Liver (tissue), 9 donors: ENCODE data around the gene SCAI. TPM values are rescaled to one million over a fixed set of nuclear protein-coding genes. Genes with fewer than 3 reads are reported as not detected.

ENCODE experiments used
- DNase-seq: peaks from one replicate; pipeline ENCODE4 v3.0.0-alpha.2; 2017; ENCODE audit warnings: low spot score
- H3K27ac ChIP-seq, 2 donors: one replicate each; pipeline ENCODE4 v1.7.0; 2013; ENCODE audit warnings: inconsistent platforms in 2 of 2, low read length in 2 of 2, control low read depth in 1 of 2, low read depth in 1 of 2, mild to moderate bottlenecking in 1 of 2
- H3K27me3 ChIP-seq, 4 donors: one replicate each; pipeline versions ENCODE4 v1.6.1 to v1.7.0; 2013; ENCODE audit warnings: low read length in 3 of 4, inconsistent platforms in 1 of 4, mild to moderate bottlenecking in 1 of 4, moderate library complexity in 1 of 4; ENCODE audit not compliant: control insufficient read depth in 4 of 4, insufficient read depth in 4 of 4
- H3K36me3 ChIP-seq, 4 donors: one replicate each; pipeline versions ENCODE4 v1.6.1 to v1.7.0; 2013; ENCODE audit warnings: low read length in 3 of 4, mild to moderate bottlenecking in 3 of 4, low read depth in 1 of 4, moderate library complexity in 1 of 4; ENCODE audit not compliant: control insufficient read depth in 4 of 4, insufficient read depth in 3 of 4
- H3K4me1 ChIP-seq, 4 donors: one replicate each; pipeline versions ENCODE4 v1.6.1 to v1.7.0; 2013; ENCODE audit warnings: low read length in 3 of 4, mild to moderate bottlenecking in 3 of 4, moderate library complexity in 1 of 4; ENCODE audit not compliant: control insufficient read depth in 4 of 4, insufficient read depth in 4 of 4
- H3K4me3 ChIP-seq, 3 donors: one replicate each; pipeline versions ENCODE4 v1.6.1 to v1.7.0; 2013; ENCODE audit warnings: low read length in 3 of 3, control low read depth in 1 of 3, low read depth in 1 of 3, mild to moderate bottlenecking in 1 of 3
- H3K9ac ChIP-seq, 2 donors: one replicate each; pipeline ENCODE4 v1.7.0; 2013; ENCODE audit warnings: low read length in 2 of 2, mild to moderate bottlenecking in 2 of 2, moderate library complexity in 2 of 2, control low read depth in 1 of 2, low read depth in 1 of 2
- H3K9me3 ChIP-seq, 4 donors: one replicate each; pipeline versions ENCODE4 v1.6.1 to v1.7.0; 2013; ENCODE audit warnings: low read length in 3 of 4; ENCODE audit not compliant: control insufficient read depth in 4 of 4
- ATF3 ChIP-seq: IDR thresholded peaks from 2 replicates; pipeline ENCODE4 v1.6.1; 2016; ENCODE audit warnings: antibody characterized with exemption
- CTCF ChIP-seq: fragments of 150-350 bp; IDR thresholded peaks from 2 replicates; pipeline ENCODE4 v1.5.1; 2017; ENCODE audit warnings: improper control_type of control experiment, low read depth, low read length; ENCODE audit not compliant: missing input control
- EGR1 ChIP-seq, 2 donors: IDR thresholded peaks; 2 replicates each; pipeline ENCODE4 v1.6.1; 2016 to 2018; ENCODE audit warnings: antibody characterized with exemption in 2 of 2, low read depth in 2 of 2
- FOXA1 ChIP-seq: IDR thresholded peaks from 2 replicates; pipeline ENCODE4 v1.6.1; 2016; ENCODE audit warnings: antibody characterized with exemption
- FOXA2 ChIP-seq: IDR thresholded peaks from 2 replicates; pipeline ENCODE4 v1.6.1; 2016; ENCODE audit warnings: antibody characterized with exemption
- GABPA ChIP-seq, 2 donors: IDR thresholded peaks in 1 of 2; conservative IDR thresholded peaks in 1 of 2; 2 replicates each; pipeline ENCODE4 v1.6.1; 2016; ENCODE audit warnings: antibody characterized with exemption in 2 of 2, mild to moderate bottlenecking in 1 of 2, moderate library complexity in 1 of 2
- HNF4A ChIP-seq, 2 donors: conservative IDR thresholded peaks; 2 replicates each; pipeline ENCODE4 v1.6.1; 2016; ENCODE audit warnings: antibody characterized with exemption in 2 of 2, mild to moderate bottlenecking in 2 of 2
- HNF4G ChIP-seq: IDR thresholded peaks from 2 replicates; pipeline ENCODE4 v1.6.1; 2016; ENCODE audit warnings: antibody characterized with exemption
- JUND ChIP-seq, 2 donors: IDR thresholded peaks; 2 replicates each; pipeline ENCODE4 v1.6.1; 2016; ENCODE audit warnings: antibody characterized with exemption in 2 of 2
- MAX ChIP-seq: IDR thresholded peaks from 2 replicates; pipeline ENCODE4 v1.6.1; 2016; ENCODE audit warnings: antibody characterized with exemption
- NR2F2 ChIP-seq: IDR thresholded peaks from 2 replicates; pipeline ENCODE4 v1.6.1; 2016; ENCODE audit warnings: antibody characterized with exemption
- RAD21 ChIP-seq, 2 donors: IDR thresholded peaks; 2 replicates each; pipeline ENCODE4 v1.6.1; 2016; ENCODE audit warnings: antibody characterized with exemption in 2 of 2, mild to moderate bottlenecking in 2 of 2
- REST ChIP-seq: IDR thresholded peaks from 2 replicates; pipeline ENCODE4 v1.6.1; 2016; ENCODE audit warnings: antibody characterized with exemption, mild to moderate bottlenecking
- RXRA ChIP-seq, 2 donors: IDR thresholded peaks; 2 replicates each; pipeline ENCODE4 v1.6.1; 2017 to 2018; ENCODE audit warnings: antibody characterized with exemption in 2 of 2, mild to moderate bottlenecking in 1 of 2
- SP1 ChIP-seq: IDR thresholded peaks from 2 replicates; pipeline ENCODE4 v1.6.1; 2018; ENCODE audit warnings: antibody characterized with exemption, mild to moderate bottlenecking
- TAF1 ChIP-seq: conservative IDR thresholded peaks from 2 replicates; pipeline ENCODE4 v1.6.1; 2016; ENCODE audit warnings: antibody characterized with exemption, mild to moderate bottlenecking
- YY1 ChIP-seq: IDR thresholded peaks from 2 replicates; pipeline ENCODE4 v1.6.1; 2016; ENCODE audit warnings: antibody characterized with exemption, mild to moderate bottlenecking
- ZBTB33 ChIP-seq: IDR thresholded peaks from 2 replicates; pipeline ENCODE4 v1.6.1; 2016; ENCODE audit warnings: antibody characterized with exemption
- WGBS: extraction: QIAGEN DNeasy Blood & Tissue Kit; methylation state at CpG from one replicate; pipeline ENCODE4 v1.1.7; 2013; 5-methylcytosine and 5-hydroxymethylcytosine counted together
- polyA plus RNA-seq, 2 donors: library from polyadenylated mRNA; stranded (reverse) in 1 of 2; unstranded in 1 of 2; fragments of 200-250 nt in 1 of 2; fragments of >200 nt in 1 of 2; fragmentation: Nextera tagmentation in 1 of 2; extraction: Ambion mirVana in 1 of 2; gene quantifications; one replicate each; pipeline versions ENCODE4 v1.2.1 to v1.2.3, GENCODE V29; 2013 to 2015
- total RNA-seq, 2 donors: library from RNA; depleted of rRNA; stranded (reverse); fragments of >200 nt; gene quantifications; one replicate each; pipeline ENCODE4 v1.2.3, GENCODE V29; 2014
- donor health status: healthy.
- donor health status: healthy.
- donor health status: healthy.
- donor health status: healthy.
- donor health status: healthy.

The SCAI gene
- total and polyA plus RNA-seq, 4 donors: 0.24 to 5.3 (median 1.6) TPM

GRCh38 chr9:124954255-124954654, 189.1 kb downstream of the SCAI start:
- TF ChIP-seq CTCF (no peak), EGR1 (IDR thresholded peaks at IDR 0.05; ENCODE audit: low read depth in 2 of 2) (no peak), FOXA2 (no peak), TAF1 (no peak), SP1 (no peak), YY1 (no peak), HNF4A (conservative IDR thresholded peaks at IDR 0.05) (no peak), NR2F2 (no peak), ATF3 (no peak), ZBTB33 (no peak), FOXA1 (no peak), RAD21 (IDR thresholded peaks at IDR 0.05) (no peak), MAX (no peak), GABPA (IDR thresholded peaks at IDR 0.05 in 1 of 2, conservative IDR thresholded peaks at IDR 0.05 in 1 of 2) (no peak), JUND (IDR thresholded peaks at IDR 0.05) (no peak), RXRA (IDR thresholded peaks at IDR 0.05) (no peak)
- Histone ChIP-seq H3K27me3 (no peaks in the 10 kb centered on the region), H3K4me1 (peaks cover 2 to 18% (median 11%) of the 10 kb centered on the region in 4 donors), H3K9me3 (no peaks in the 10 kb centered on the region), H3K9ac (no peak overlapping the region), H3K4me3 (no peak overlapping the region), H3K36me3 (peaks cover 0 to 2% (median 0%) of the 10 kb centered on the region in 4 donors), H3K27ac (no peak overlapping the region)
- no peak for DNase-seq
- WGBS: 88% methylated on average over 1 of the region's 1 CpG

GRCh38 chr9:124950050-124950718, 193.1 kb downstream of the SCAI start:
- H3K27me3 ChIP-seq: no peaks in the 10 kb centered on the region
- H3K4me1 ChIP-seq: peaks cover 8 to 39% (median 26%) of the 10 kb centered on the region in 4 donors
- no peak for DNase-seq
- H3K27ac ChIP-seq: peak overlapping the region; percentile 45 to 78
- WGBS: 37% methylated on average over 3 of the region's 3 CpGs
- peaks cover 0 to 2% (median 0%) of the 10 kb centered on the region in 4 donors for H3K36me3 ChIP-seq
- no peaks in the 10 kb centered on the region for H3K9me3 ChIP-seq
- peak overlapping the region in 1 of 3 donors; percentile 24 for H3K4me3 ChIP-seq
- H3K9ac ChIP-seq: peak overlapping the region in 1 of 2 donors; percentile 5
- TF ChIP-seq CTCF (no peak), NR2F2 (peak; percentile 23), TAF1 (peak; percentile 88), FOXA1 (peak; percentile 89), HNF4G (peak; percentile 71), HNF4A (conservative IDR thresholded peaks at IDR 0.05) (peak; percentile 94 to 96), RAD21 (IDR thresholded peaks at IDR 0.05) (peak; percentile 30 to 52), REST (peak; percentile 63), SP1 (peak; percentile 85), MAX (peak; percentile 41), ZBTB33 (peak; percentile 62), YY1 (peak; percentile 39), FOXA2 (peak; percentile 96)
